ENCODE results near the gene CRYL1. TPM values are rescaled to one million over a fixed set of nuclear protein-coding genes. Genes with fewer than 3 reads are reported as not detected.

Gene CRYL1
- total and polyA plus RNA-seq, 4 donors, result 21.9 to 72.1 (median 35.4) TPM

GRCh38 chr13:20519875-20520274 lies 5.8 kb downstream of the CRYL1 start:
- H3K27me3 ChIP-seq (ENCODE audit: control insufficient read depth in 1 of 2, insufficient read depth in 2 of 2, low read length in 1 of 2), result no peaks in the 10 kb centered on the region
- H3K9me3 ChIP-seq (ENCODE audit: control insufficient read depth, low read length), result no peaks in the 10 kb centered on the region
- intact Hi-C loops (cut with DNase I), result no loop called here
- ATAC-seq (ENCODE audit: low FRiP score) (no peak), DNase-seq (no peak)
- 89 to 92% methylated on average over 1 of the region's 1 CpG for WGBS, 2 donors
- no peak overlapping the region for H3K4me3 ChIP-seq (ENCODE audit: low read length in 2 of 2)
- no peak overlapping the region for H3K27ac ChIP-seq (ENCODE audit: low read depth in 1 of 2, low read length in 2 of 2)
- H3K36me3 ChIP-seq (ENCODE audit: control insufficient read depth in 1 of 2, insufficient read depth in 2 of 2, low read length in 1 of 2), result no peaks in the 10 kb centered on the region
- no peaks in the 10 kb centered on the region for H3K4me1 ChIP-seq (ENCODE audit: control insufficient read depth in 1 of 2, insufficient read depth in 2 of 2, low read length in 2 of 2)

- Histone ChIP-seq H3K27ac (ENCODE audit: low read depth in 1 of 2, low read length in 2 of 2) (no peak overlapping the region), H3K27me3 (ENCODE audit: control insufficient read depth in 1 of 2, insufficient read depth in 2 of 2, low read length in 1 of 2) (no peaks in the 10 kb centered on the region), H3K4me3 (ENCODE audit: low read length in 2 of 2) (no peak overlapping the region), H3K36me3 (ENCODE audit: control insufficient read depth in 1 of 2, insufficient read depth in 2 of 2, low read length in 1 of 2) (no peaks in the 10 kb centered on the region), H3K9me3 (ENCODE audit: control insufficient read depth, low read length) (no peaks in the 10 kb centered on the region), H3K4me1 (ENCODE audit: control insufficient read depth in 1 of 2, insufficient read depth in 2 of 2, low read length in 2 of 2) (no peaks in the 10 kb centered on the region)
- DNase-seq (no peak), ATAC-seq (ENCODE audit: low FRiP score) (peak; percentile 31)
- intact Hi-C loops (cut with DNase I), result no loop called here
- 13 to 20% methylated on average over 7 of the region's 7 CpGs for WGBS, 2 donors
Measured at GRCh38 chr13:20518660-20519100, 7.0 kb downstream of the CRYL1 start.

- no peak for DNase-seq
- 87 to 90% methylated on average over 2 of the region's 2 CpGs for WGBS, 2 donors
- Histone ChIP-seq H3K4me3 (ENCODE audit: low read length in 2 of 2) (no peak overlapping the region), H3K4me1 (ENCODE audit: control insufficient read depth in 1 of 2, insufficient read depth in 2 of 2, low read length in 2 of 2) (no peaks in the 10 kb centered on the region), H3K27ac (ENCODE audit: low read depth in 1 of 2, low read length in 2 of 2) (no peak overlapping the region), H3K36me3 (ENCODE audit: control insufficient read depth in 1 of 2, insufficient read depth in 2 of 2, low read length in 1 of 2) (peaks cover 0 to 4% of the 10 kb centered on the region in 2 donors), H3K27me3 (ENCODE audit: control insufficient read depth in 1 of 2, insufficient read depth in 2 of 2, low read length in 1 of 2) (no peaks in the 10 kb centered on the region), H3K9me3 (ENCODE audit: control insufficient read depth, low read length) (no peaks in the 10 kb centered on the region)
- intact Hi-C loops (cut with DNase I), result no loop called here
- no peak for ATAC-seq (ENCODE audit: low FRiP score)
Measured at GRCh38 chr13:20514866-20515265, 10.8 kb downstream of the CRYL1 start.

GRCh38 chr13:20513466-20513995 lies 12.1 kb downstream of the CRYL1 start:
- 86 to 87% methylated on average over 4 of the region's 4 CpGs for WGBS, 2 donors
- Histone ChIP-seq H3K4me1 (ENCODE audit: control insufficient read depth in 1 of 2, insufficient read depth in 2 of 2, low read length in 2 of 2) (no peaks in the 10 kb centered on the region), H3K9me3 (ENCODE audit: control insufficient read depth, low read length) (no peaks in the 10 kb centered on the region), H3K27me3 (ENCODE audit: control insufficient read depth in 1 of 2, insufficient read depth in 2 of 2, low read length in 1 of 2) (no peaks in the 10 kb centered on the region), H3K36me3 (ENCODE audit: control insufficient read depth in 1 of 2, insufficient read depth in 2 of 2, low read length in 1 of 2) (peaks cover 0 to 4% of the 10 kb centered on the region in 2 donors), H3K27ac (ENCODE audit: low read depth in 1 of 2, low read length in 2 of 2) (no peak overlapping the region), H3K4me3 (ENCODE audit: low read length in 2 of 2) (no peak overlapping the region)
- ATAC-seq (ENCODE audit: low FRiP score) (no peak), DNase-seq (no peak)
- intact Hi-C loops (cut with DNase I), result no loop called here

GRCh38 chr13:20512042-20512683 lies 13.5 kb downstream of the CRYL1 start:
- no peak overlapping the region for H3K4me3 ChIP-seq (ENCODE audit: low read length in 2 of 2)
- DNase-seq (no peak), ATAC-seq (ENCODE audit: low FRiP score) (no peak)
- H3K27me3 ChIP-seq (ENCODE audit: control insufficient read depth in 1 of 2, insufficient read depth in 2 of 2, low read length in 1 of 2), result no peaks in the 10 kb centered on the region
- H3K9me3 ChIP-seq (ENCODE audit: control insufficient read depth, low read length), result no peaks in the 10 kb centered on the region
- WGBS, 2 donors, result 87 to 88% methylated on average over 10 of the region's 10 CpGs
- H3K36me3 ChIP-seq (ENCODE audit: control insufficient read depth in 1 of 2, insufficient read depth in 2 of 2, low read length in 1 of 2), result peaks cover 0 to 4% of the 10 kb centered on the region in 2 donors
- intact Hi-C loops (cut with DNase I), result no loop called here
- no peak overlapping the region for H3K27ac ChIP-seq (ENCODE audit: low read depth in 1 of 2, low read length in 2 of 2)
- H3K4me1 ChIP-seq (ENCODE audit: control insufficient read depth in 1 of 2, insufficient read depth in 2 of 2, low read length in 2 of 2), result no peaks in the 10 kb centered on the region

GRCh38 chr13:20506696-20507095 lies 19.0 kb downstream of the CRYL1 start:
- peaks cover 0 to 2% of the 10 kb centered on the region in 2 donors for H3K36me3 ChIP-seq (ENCODE audit: control insufficient read depth in 1 of 2, insufficient read depth in 2 of 2, low read length in 1 of 2)
- WGBS, 2 donors, result 86 to 90% methylated on average over 4 of the region's 4 CpGs
- intact Hi-C loops (cut with DNase I), result no loop called here

GRCh38 chr13:20505405-20506366 lies 20.0 kb downstream of the CRYL1 start:
- ATAC-seq (ENCODE audit: low FRiP score), result no peak
- peaks cover 0 to 2% of the 10 kb centered on the region in 2 donors for H3K36me3 ChIP-seq (ENCODE audit: control insufficient read depth in 1 of 2, insufficient read depth in 2 of 2, low read length in 1 of 2)
- H3K9me3 ChIP-seq (ENCODE audit: control insufficient read depth, low read length), result no peaks in the 10 kb centered on the region

More at GRCh38 chr13:20506696-20507095, 19.0 kb downstream of the CRYL1 start:
- ATAC-seq (ENCODE audit: low FRiP score) (no peak), DNase-seq (no peak)
- Histone ChIP-seq H3K27me3 (ENCODE audit: control insufficient read depth in 1 of 2, insufficient read depth in 2 of 2, low read length in 1 of 2) (no peaks in the 10 kb centered on the region), H3K4me1 (ENCODE audit: control insufficient read depth in 1 of 2, insufficient read depth in 2 of 2, low read length in 2 of 2) (no peaks in the 10 kb centered on the region), H3K9me3 (ENCODE audit: control insufficient read depth, low read length) (no peaks in the 10 kb centered on the region), H3K27ac (ENCODE audit: low read depth in 1 of 2, low read length in 2 of 2) (no peak overlapping the region), H3K4me3 (ENCODE audit: low read length in 2 of 2) (no peak overlapping the region)

GRCh38 chr13:20503088-20504083 lies 22.3 kb downstream of the CRYL1 start:
- no peak for DNase-seq
- Histone ChIP-seq H3K27me3 (ENCODE audit: control insufficient read depth in 1 of 2, insufficient read depth in 2 of 2, low read length in 1 of 2) (no peaks in the 10 kb centered on the region), H3K4me3 (ENCODE audit: low read length in 2 of 2) (no peak overlapping the region), H3K4me1 (ENCODE audit: control insufficient read depth in 1 of 2, insufficient read depth in 2 of 2, low read length in 2 of 2) (no peaks in the 10 kb centered on the region), H3K9me3 (ENCODE audit: control insufficient read depth, low read length) (no peaks in the 10 kb centered on the region), H3K27ac (ENCODE audit: low read depth in 1 of 2, low read length in 2 of 2) (no peak overlapping the region), H3K36me3 (ENCODE audit: control insufficient read depth in 1 of 2, insufficient read depth in 2 of 2, low read length in 1 of 2) (peaks cover 0 to 2% of the 10 kb centered on the region in 2 donors)
- WGBS, 2 donors, result 93 to 94% methylated on average over 16 of the region's 16 CpGs
- no peak for ATAC-seq (ENCODE audit: low FRiP score)
- intact Hi-C loops (cut with DNase I), result no loop called here

More at GRCh38 chr13:20505405-20506366, 20.0 kb downstream of the CRYL1 start:
- 82 to 84% methylated on average over 10 of the region's 10 CpGs for WGBS, 2 donors
- intact Hi-C loops (cut with DNase I), result no loop called here
- no peaks in the 10 kb centered on the region for H3K27me3 ChIP-seq (ENCODE audit: control insufficient read depth in 1 of 2, insufficient read depth in 2 of 2, low read length in 1 of 2)
- DNase-seq, result no peak
- H3K27ac ChIP-seq (ENCODE audit: low read depth in 1 of 2, low read length in 2 of 2), result no peak overlapping the region
- H3K4me1 ChIP-seq (ENCODE audit: control insufficient read depth in 1 of 2, insufficient read depth in 2 of 2, low read length in 2 of 2), result no peaks in the 10 kb centered on the region
- no peak overlapping the region for H3K4me3 ChIP-seq (ENCODE audit: low read length in 2 of 2)
